Activated B cell treated with CpG ODN at 0.5 μM for 24 hours (primary cell): Measurements from ENCODE around the gene PPP3R1. TPM values are rescaled to one million over a fixed set of nuclear protein-coding genes. Genes with fewer than 3 reads are reported as not detected.
A peak's percentile ranks its signal among the peaks of the same experiment; 100 is the strongest.

Source experiments
- ATAC-seq: fragments of 200-7000 bp; cut with Tn5 transposase; one replicate; pipeline ENCODE4 v1.10.0; 2021; ENCODE audit warnings: low read depth, mild to moderate bottlenecking, moderate library complexity
- CTCF ChIA-PET: fragments of 350-600 bp; sonication (Branson Sonifier 250); formaldehyde crosslinking; loops from one replicate; lab custom pipeline; 2021; ENCODE audit warnings: antibody characterized with exemption; lab: Charles Lee
- POLR2A ChIA-PET: fragments of 350-600 bp; sonication (Branson Sonifier 250); formaldehyde crosslinking; loops from one replicate; lab custom pipeline; 2021; ENCODE audit warnings: antibody characterized with exemption; lab: Charles Lee
- DNase-seq: peaks from one replicate; pipeline ENCODE4 v3.0.0; 2022
- H3K27ac Mint-ChIP-seq: one replicate; pipeline ENCODE4 v1.8.0; 2020; ENCODE audit warnings: mixed read lengths
- H3K27me3 Mint-ChIP-seq: one replicate; pipeline ENCODE4 v1.8.0; 2021; ENCODE audit warnings: mixed read lengths
- H3K36me3 Mint-ChIP-seq: one replicate; pipeline ENCODE4 v1.8.0; 2021; ENCODE audit warnings: low read depth, mixed read lengths
- H3K4me1 Mint-ChIP-seq: one replicate; pipeline ENCODE4 v1.8.0; 2021; ENCODE audit warnings: mixed read lengths
- H3K4me3 Mint-ChIP-seq: one replicate; pipeline ENCODE4 v1.8.0; 2020; ENCODE audit warnings: mild to moderate bottlenecking, mixed read lengths
- H3K9me3 Mint-ChIP-seq: one replicate; pipeline ENCODE4 v1.8.0; 2020; ENCODE audit warnings: mixed read lengths
- CTCF ChIP-seq: fragments of 200-600 bp; IDR thresholded peaks from one replicate; pipeline ENCODE4 v1.8.0; 2022; ENCODE audit warnings: antibody characterized with exemption, mild to moderate bottlenecking
- intact Hi-C: fragments of 100-400 bp; cut with micrococcal nuclease; formaldehyde crosslinking; loops from one replicate; pipeline ENCODE4 v1.15.1; 2024
- total RNA-seq: library from RNA; stranded (reverse); gene quantifications from 2 replicates; pipeline ENCODE4 v1.2.3, GENCODE V29; 2022

The PPP3R1 gene
- total RNA-seq, 1 donor from 2014 or later = 53.5 TPM

- Mint-ChIP-seq H3K27me3 (no peaks in the 10 kb centered on the region), H3K9me3 (no peaks in the 10 kb centered on the region), H3K27ac (no peak overlapping the region), H3K36me3 (peaks cover 59% of the 10 kb centered on the region), H3K4me3 (no peak overlapping the region), H3K4me1 (peaks cover 23% of the 10 kb centered on the region)
- intact Hi-C loops = loop anchor here (1.0 to 2.0 kb wide), 2 partner anchors 13 to 63 kb away; no protein-coding TSS in a partner anchor
- CTCF ChIA-PET = interaction anchor here (0.7 to 2.4 kb wide), 11 partner anchors 10 to 123 kb away, joined by 3 to 9 read pairs (median 4); partner anchors contain the start of gene C1D
- POLR2A ChIA-PET = no interaction called here
- peak; percentile 57 for ATAC-seq
- no peak for TF ChIP-seq CTCF
- DNase-seq = peak; percentile 45
Measured at GRCh38 chr2:68185541-68186164, 66.7 kb downstream of the PPP3R1 start.

GRCh38 chr2:68182902-68183301, 69.4 kb downstream of the PPP3R1 start:
- Mint-ChIP-seq H3K27ac (no peak overlapping the region), H3K27me3 (no peaks in the 10 kb centered on the region), H3K36me3 (peaks cover 77% of the 10 kb centered on the region), H3K9me3 (no peaks in the 10 kb centered on the region), H3K4me1 (peaks cover 11% of the 10 kb centered on the region), H3K4me3 (no peak overlapping the region)
- intact Hi-C loops = loop anchor here (5.0 kb wide), 1 partner anchor 36 kb away; no protein-coding TSS in a partner anchor
- CTCF ChIA-PET = no interaction called here
- ATAC-seq (no peak), DNase-seq (no peak)
- POLR2A ChIA-PET = no interaction called here
- TF ChIP-seq CTCF = no peak

- intact Hi-C loops = no loop called here
- H3K4me1 Mint-ChIP-seq = peaks cover 20% of the 10 kb centered on the region
- no peaks in the 10 kb centered on the region for H3K27me3 Mint-ChIP-seq
- no peak for ATAC-seq
- ChIA-PET CTCF (interaction anchor here (1.3 kb wide), 1 partner anchor 17 kb away, joined by 6 read pairs; no protein-coding TSS in a partner anchor), POLR2A (no interaction called here)
- H3K36me3 Mint-ChIP-seq = peaks cover 70% of the 10 kb centered on the region
- H3K4me3 Mint-ChIP-seq = no peak overlapping the region
- no peaks in the 10 kb centered on the region for H3K9me3 Mint-ChIP-seq
- no peak overlapping the region for H3K27ac Mint-ChIP-seq
- TF ChIP-seq CTCF = no peak
- DNase-seq = no peak
Measured at GRCh38 chr2:68178954-68179627, 73.2 kb downstream of the PPP3R1 start.

- H3K36me3 Mint-ChIP-seq = peaks cover 69% of the 10 kb centered on the region
- intact Hi-C loops = no loop called here
- ChIA-PET CTCF (no interaction called here), POLR2A (no interaction called here)
- no peaks in the 10 kb centered on the region for H3K27me3 Mint-ChIP-seq
- ATAC-seq = no peak
- H3K27ac Mint-ChIP-seq = peak overlapping the region; percentile 52
- DNase-seq = no peak
- H3K4me1 Mint-ChIP-seq = peaks cover 23% of the 10 kb centered on the region
- no peaks in the 10 kb centered on the region for H3K9me3 Mint-ChIP-seq
- TF ChIP-seq CTCF = no peak
- H3K4me3 Mint-ChIP-seq = no peak overlapping the region
Measured at GRCh38 chr2:68178432-68178831, 73.9 kb downstream of the PPP3R1 start.

GRCh38 chr2:68177541-68177940, 74.8 kb downstream of the PPP3R1 start:
- ATAC-seq (no peak), DNase-seq (no peak)
- no peak overlapping the region for H3K27ac Mint-ChIP-seq
- CTCF ChIA-PET = no interaction called here
- H3K36me3 Mint-ChIP-seq = peaks cover 68% of the 10 kb centered on the region
- intact Hi-C loops = no loop called here
- H3K9me3 Mint-ChIP-seq = no peaks in the 10 kb centered on the region
- POLR2A ChIA-PET = interaction anchor here (0.9 kb wide), 1 partner anchor 20 kb away, joined by 3 read pairs; the partner anchor contains the start of gene PNO1
- H3K4me1 Mint-ChIP-seq = peaks cover 31% of the 10 kb centered on the region
- H3K27me3 Mint-ChIP-seq = no peaks in the 10 kb centered on the region
- no peak for TF ChIP-seq CTCF
- H3K4me3 Mint-ChIP-seq = no peak overlapping the region
